Glomerular visceral epithelial cell (primary cell): ENCODE results near the gene DCTPP1.

ENCODE experiments used
- DNase-seq: peaks from one replicate; pipeline ENCODE4 v3.0.0-alpha.2; 2016; ENCODE audit errors: extremely low spot score

The DCTPP1 gene

DNA sequence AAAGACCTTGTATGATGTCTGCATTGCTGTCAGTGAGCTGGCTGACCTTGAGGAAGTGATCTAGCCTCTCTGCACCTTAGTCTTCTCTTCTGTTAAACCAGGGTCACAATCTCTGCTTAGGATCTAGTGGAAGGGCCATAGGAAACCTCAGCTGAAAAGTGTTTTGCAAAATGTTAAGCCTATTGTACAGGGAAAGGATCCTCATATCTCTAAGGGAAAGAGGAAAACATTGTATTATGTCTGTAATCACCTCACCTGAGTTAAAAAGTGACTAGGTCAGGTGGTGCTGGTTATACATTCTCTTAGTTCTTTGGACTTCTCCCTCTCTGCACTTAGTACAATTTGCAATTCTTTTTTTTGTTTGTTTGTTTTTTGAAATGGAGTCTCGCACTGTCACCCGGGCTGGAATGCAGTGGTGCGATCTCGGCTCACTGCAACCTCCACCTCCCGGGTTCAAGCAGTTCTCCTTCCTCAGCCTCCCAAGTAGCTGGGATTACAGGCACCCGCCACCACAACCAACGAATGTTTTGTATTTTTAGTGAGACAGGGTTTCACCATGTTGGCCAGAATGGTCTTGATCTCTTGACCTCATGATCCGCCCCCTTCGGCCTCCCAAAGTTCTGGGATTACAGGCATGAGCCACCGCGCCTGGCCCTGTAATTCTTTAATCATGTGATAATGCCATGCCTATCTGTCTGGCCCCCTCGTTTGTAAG is 17.8 kb upstream of the DCTPP1 start:
- DNase-seq: no peak

DNA sequence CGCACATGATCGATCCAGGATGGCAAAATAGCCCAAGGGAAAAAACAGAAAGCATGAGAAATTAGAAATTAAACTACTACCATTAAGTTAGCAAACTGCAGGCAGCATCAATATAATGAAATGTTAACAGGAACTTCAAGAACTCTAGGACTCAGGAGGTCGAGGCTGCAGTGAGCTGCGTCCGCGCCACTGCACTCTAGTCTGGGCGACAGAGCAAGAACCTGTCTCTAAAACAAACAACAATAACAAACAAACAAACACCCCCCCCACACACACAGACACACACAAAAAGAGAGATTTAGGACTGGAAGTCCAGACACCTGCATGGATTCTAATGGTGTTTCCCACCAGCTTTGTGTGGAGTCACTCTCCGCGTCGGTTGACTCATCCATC is 16.4 kb upstream of the DCTPP1 start:
- no peak for DNase-seq

DNA sequence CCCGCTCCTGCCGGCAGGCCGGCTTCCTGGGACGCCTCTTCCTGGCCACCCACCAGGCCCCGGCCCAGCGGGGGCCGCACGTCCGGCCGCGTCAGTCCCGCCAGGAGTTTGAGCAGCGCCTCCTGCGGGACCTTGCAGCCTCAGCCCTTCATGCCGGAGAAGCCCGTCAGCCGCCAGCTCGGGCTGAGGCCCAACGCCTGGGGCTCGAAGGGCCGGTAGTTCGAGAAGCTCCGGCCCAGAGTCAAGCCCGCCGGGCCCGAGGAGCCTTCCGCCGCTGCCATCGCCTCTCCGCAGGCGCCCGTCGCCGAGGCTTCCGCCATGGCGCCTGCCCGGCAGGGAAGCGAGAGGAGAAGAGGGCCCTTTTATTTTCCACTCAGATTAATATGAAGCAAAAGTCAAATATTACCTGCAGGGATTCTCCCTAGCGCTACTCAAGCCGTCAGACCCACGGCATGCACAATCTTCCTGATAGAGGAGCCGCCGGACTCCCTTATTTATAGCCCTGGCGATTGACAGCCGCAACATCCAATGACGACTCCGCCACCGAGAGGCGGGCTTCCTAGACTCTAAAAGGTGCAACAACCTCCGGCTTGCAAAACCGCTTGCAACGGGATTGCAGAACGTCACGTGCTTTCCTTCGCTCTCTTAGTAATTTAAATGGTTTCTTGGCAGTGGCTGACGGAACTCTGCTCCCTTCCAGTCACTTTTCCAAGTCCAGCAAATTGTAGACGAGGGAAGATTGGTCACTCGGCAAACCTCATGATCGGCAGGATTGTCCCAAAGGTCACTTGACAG is 15.8 kb upstream of the DCTPP1 start, which contains the start of gene SEPHS2:
Gene SEPHS2, minus strand, starts transcription at position 467 of the 795 bp plus-strand sequence. Its CDS starts 147 bp downstream, at position 320.
- DNase-seq: peak; percentile 96

DNA sequence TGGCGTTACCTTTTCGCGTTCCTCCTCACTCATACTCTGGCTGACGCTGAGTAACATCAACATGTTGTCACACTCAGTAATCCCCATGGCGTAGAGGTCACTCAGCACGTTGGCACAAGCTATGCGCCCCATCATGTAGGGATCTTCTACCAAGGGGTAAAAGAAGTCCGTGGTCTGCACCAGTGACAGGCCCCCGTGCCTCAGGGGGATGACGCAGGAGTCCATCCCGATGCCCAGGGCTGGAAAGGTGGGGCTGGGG is 15.2 kb upstream of the DCTPP1 start:
- no peak for DNase-seq

DNA sequence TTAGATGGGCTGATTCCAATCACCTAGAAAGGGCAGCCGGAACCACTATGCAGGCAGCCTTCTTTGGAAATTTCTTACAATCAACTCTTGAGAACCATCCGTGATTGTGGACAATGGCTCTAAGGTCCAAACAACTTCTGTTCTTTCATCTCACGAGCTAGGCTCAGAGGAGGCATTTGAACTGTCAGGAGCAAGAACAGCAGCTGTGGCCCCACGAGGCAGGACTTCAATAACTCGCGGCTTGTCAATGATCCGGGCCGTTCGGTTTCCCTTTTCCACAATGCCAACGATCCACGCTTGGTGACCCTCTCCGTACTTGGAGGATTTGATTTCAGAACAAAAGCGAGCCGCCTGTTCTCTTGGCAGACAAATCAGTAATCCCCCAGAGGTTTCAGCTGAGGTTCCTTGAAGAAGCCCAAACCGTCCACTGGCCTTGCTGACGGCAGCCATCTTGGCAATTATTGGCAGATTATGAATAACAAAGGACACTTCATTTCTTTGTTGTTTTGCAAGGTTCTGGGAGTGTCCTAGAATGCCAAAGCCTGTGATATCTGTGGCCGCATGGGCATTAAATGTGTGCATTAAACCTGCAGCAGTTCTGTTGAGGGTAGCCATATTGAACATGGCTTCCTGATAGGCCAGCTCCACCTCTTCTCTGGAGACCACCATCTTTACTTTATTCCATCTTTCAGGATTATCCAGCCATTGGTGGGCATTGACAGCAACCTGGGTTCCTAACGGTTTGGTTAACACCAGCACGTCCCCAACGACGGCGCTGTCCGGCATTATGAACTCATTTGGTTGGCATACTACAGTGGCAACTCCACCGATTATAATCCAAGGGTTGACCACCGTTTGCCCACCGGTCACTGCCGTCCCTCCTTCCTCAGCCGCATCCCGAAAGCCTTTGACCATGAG is 14.7 kb upstream of the DCTPP1 start:
- DNase-seq: no peak

DNA sequence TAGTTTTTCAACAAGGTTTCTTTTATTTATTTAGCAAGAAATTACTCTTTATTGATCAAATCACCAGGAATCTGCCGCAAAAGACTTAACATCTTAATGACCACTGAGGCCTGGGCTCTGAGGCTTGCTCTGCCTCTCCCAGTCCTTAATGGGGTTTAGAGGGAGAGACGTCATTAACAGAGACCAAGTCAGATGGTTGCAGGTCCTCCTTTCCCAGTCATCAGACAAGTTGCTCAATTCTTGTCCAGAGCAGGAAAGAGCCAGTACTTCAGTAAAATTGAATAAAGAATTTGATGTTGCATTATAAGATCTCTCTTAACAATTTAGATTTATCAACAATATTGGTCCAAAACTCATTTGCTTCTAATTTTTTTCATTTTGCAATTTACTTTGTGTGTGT is 13.8 kb upstream of the DCTPP1 start:
- DNase-seq: no peak

DNA sequence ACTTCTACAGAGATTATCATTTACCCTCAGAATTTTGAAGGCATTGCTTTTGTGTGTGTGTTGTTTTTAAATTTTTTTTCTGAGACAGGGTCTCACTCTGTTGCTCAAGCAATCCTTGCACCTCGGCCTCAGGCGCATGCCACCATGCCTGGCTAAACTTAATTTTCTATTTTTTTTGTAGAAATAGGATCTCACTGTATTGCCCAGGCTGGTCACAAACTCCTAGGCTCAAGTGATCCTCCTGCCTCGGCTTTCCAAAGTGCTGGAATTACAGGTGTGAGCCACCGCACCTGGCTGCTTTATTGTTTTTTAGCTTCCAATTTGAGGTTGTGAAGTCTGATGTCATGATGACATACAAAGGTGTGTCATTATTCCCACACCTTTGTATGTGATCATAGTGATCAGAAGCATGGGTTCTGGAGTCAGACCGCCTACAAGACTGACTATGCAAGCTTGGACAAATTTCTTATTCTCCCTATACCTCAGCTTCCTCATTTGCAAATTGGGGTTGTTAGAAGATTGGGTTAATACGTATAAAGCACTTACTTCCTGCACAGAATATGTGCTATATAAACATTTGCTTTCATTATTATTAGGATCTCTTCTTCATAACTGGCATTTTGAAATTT is 10.0 kb upstream of the DCTPP1 start:
- DNase-seq: no peak

DNA sequence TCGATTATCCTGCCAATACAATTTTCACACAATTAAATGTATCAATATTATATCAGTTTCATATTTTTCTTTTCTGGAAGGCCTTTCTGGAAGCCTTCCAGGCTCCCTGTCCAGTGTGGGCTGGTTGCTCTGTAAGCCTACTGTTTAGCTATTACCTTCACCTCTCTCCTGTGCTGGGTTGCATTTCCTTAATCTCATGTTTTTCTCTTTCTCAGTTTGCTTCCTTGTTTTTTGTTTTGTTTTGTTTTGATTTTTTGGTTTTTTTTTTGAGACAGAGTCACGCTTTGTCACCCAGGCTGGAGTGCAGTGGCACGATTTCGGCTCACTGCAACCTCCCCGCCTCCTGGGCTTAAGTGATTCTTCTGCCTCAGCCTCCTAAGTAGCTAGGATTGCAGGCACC is 9.0 kb upstream of the DCTPP1 start:
- no peak for DNase-seq

DNA sequence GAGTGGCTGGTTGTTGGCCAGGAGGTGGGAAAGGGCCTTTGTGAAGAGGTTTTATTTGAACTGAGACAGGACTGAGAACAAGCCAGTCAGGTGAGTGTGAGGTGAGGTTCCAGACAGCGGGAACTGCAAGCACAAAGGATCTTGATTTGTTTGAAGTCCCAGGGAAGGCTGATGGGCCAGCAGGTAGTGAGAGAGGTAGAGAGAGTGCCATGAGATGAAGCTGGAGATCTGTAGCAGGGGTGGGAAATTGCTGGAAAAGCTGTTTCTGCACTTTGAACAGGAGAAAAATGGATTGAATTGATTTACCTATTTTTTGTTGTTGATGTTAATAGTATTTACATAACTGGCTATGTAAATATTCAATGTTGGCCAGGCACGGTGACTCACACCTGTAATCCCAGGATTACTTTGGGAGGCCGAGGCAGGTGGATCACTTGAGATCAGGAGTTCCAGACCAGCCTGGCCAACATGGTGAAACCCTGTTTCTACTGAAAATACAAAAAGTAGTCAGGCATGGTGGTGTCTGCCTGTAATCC is 7.7 kb upstream of the DCTPP1 start:
- DNase-seq: no peak

DNA sequence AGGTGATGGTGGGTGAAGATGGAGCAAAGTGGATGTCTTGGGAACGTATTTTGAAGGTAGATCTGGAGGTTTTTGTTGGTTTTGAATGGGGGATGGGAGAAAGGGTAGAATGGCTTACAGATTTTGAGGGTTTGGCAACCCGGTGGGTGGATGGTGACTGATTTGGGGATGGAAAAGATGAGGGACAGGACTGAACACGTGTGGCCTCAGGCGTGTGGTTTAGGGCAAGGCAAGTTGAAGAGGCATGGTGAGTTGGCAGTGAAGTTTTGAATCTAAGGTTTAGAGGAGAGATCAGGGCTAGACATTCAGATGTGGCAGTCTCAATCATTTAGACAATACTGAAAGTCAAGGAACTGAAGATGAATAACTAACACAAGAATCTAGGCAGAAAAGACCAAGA is 5.0 kb upstream of the DCTPP1 start:
- no peak for DNase-seq

DNA sequence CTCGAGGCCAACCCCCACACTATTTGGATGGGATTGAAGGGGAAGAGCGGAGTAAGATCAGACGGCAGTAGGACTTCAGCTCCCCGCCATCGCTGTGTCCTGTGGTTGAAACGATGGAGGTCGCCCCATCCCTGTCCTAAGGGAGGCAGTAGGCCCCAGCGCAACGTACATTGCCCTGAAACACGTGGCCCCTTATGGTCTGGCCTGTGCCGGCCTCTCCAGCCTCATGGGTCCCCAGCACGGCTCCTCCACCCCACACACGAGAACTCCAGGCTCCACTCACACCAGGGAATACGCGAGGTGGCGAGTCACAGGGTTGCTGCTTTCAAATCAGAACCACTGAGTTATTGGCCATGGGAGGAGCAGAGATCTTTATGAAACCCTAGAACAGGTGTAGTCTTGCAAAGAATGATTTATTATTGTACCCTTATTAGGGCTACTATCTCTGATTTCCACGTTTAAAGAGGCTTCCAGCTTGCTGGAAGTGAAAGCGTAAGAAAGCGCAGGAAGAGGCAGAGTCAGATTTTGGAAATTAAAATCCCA is 669 bp upstream of the DCTPP1 start:
- no peak for DNase-seq

DNA sequence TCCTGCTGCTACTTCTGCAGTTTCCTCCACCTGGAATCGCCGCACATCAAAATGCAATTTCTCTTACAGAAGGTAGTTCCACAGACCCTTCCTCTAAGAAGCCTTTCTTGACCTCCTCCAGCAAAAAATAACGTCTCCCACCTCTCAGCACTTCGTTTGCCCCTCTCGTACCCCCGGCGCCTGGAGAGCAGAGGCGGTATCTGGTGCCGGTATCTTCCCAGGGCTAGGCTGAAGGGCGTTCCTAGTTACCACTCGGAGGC is 482 bp downstream of the DCTPP1 start:
- no peak for DNase-seq

DNA sequence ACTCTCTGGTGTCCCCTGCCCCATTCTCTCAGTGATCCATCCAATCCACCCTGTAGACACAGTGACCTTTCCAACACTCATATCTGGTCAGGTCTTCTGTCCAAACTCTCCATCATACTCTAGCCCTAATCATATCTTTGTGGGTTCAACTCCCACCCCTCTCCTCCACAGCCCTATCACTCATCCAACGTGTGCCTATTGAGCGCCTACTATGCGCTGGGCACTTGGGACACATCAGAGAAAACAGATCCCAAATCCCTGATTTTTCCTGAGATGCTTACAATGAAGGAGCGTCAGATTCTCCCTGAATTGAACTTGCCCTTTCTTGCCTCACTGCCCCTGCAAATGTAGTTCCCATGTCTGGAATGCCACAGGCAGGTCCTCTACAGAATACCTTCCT is 1.8 kb downstream of the DCTPP1 start:
- DNase-seq: no peak

DNA sequence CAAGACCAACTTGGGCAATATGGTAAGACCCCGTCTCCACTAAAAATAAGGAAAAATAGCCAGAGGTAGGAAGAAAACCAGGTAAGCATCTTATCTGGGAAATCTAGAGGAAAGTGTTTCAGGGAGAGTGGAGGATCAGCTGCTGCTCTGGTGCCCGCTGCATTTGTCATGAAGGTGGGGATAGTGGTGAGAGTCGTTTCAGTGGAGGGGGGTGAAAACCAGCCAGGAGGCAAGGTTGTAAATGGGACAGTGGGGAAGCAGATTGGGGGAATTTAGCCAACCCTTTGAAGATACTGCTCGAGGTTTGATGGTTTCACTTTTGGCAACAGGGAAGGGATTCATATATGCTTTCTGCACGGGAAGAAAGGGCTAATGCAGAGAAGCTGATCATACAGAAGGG is 8.8 kb downstream of the DCTPP1 start:
- DNase-seq: no peak

DNA sequence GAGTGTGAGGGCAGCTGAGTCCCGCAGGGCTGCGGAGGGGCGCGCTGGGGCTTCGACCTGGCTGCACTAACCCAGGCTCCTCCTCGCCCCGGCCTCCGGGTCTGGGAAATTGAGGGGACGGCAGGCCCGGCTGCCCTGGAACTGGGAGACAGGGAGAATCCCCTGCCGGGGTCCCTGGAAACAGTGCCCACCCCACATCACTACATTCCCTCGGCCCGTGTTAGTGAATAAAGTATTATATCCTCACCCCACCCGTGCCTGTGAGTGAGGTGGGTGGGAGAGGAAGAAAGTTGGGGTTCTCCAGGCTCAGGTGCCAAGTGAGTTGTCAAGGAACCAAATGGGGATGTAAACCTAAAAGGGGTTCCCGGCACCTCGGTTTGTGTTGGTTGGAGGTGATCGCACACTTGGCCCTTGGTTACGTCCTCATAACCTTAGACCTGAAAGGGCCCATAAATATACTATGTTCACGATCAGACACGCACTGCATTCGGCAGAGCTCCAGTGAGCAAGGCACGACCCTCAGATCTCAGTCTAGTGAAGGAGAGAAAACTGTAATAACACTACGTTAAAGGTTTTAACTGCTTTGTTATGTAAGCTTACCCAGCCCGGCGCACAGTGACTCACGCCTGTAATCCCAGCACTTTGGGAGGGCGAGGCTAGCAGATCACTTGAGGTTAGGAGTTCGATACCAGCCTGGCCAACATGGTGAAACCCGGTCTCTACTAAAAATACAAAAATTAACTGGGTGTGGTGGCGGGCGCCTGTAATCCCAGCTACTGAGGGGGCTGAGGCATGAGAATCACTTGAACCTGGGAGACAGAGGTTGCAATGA is 11.3 kb downstream of the DCTPP1 start:
- DNase-seq: no peak

DNA sequence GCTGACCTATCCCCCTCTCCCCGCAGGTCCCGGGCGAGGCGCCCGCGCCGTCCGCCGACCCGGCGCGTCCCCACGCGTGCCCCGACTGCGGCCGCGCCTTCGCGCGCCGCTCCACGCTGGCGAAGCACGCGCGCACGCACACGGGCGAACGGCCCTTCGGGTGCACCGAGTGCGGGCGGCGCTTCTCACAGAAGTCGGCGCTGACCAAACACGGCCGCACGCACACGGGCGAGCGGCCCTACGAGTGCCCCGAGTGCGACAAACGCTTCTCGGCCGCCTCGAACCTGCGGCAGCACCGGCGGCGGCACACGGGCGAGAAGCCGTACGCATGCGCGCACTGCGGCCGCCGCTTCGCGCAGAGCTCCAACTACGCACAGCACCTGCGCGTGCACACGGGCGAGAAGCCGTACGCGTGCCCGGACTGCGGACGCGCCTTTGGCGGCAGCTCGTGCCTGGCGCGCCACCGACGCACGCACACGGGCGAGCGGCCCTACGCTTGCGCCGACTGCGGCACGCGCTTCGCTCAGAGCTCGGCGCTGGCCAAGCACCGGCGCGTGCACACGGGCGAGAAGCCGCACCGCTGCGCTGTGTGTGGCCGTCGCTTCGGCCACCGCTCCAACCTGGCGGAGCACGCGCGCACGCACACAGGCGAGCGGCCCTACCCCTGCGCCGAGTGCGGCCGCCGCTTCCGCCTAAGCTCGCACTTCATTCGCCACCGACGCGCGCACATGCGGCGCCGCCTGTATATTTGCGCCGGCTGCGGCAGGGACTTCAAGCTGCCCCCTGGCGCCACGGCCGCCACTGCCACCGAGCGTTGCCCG is 12.1 kb downstream of the DCTPP1 start:
- no peak for DNase-seq

DNA sequence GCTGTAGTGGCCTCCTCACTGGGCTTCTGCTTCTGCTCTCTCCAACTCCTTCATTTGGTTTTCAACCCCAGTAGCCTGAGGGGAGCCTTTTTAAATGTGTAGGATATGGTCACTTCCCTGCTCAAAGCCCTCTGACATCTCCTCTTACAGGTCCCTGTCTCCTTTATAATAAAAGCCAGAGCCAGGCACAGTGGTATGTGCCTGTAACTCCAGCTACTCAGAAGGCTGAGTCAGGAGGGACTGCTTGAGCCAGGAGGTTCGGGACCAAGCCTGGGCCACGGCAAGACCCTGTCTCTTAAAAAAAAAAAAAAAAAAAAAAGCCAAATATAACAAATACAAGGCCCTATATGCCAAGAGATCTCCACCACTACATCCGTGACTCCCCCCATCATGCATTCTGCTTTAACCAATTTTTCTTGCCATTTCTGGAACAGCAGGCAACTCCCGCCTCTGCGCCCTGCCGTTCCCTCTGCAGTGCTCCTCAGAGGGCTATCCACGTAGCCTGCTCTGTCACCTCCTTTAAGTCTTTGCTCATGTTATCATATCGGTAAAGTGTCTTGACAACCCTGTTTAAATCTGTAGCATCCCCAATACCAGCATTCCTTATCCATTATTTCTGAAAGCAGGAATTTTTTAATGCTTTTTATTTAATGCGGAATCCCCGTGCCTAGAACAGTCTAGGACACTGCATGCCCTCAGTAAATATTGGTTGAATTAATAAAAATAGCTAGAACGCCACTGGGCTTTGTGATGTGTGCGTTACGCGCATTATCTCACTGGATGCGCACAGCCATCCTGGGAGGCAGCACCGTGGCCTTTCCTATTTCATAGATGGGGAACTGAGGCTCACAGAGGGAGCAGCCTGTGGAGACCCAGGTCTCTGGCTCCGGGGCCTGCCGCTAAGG is 13.0 kb downstream of the DCTPP1 start:
- DNase-seq: no peak

DNA sequence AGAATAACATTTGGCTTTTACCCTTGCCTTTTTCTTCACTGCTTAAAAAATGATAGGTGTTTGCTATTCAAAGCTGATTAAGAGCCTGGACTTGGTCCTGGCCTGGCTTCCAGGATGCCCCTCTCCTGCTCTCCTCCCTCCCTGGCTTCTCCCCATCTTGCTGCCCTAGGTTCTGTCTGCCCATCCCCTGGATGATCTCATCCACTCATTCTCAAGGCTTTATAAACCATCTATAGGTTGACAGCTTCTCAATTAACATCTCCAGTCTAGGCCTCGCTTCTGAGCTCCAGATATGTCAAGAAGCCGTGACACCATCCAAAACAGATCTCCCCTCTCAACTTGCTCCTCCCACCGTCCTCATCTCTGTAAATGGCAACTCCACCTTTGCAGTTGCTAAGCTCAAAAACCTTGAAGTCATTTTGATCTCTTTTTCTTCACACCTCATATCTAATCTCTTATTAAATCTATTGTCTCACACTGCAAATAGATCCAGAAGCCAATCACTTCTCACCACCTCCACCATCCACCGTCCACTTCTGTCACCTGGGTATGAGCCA is 13.7 kb downstream of the DCTPP1 start:
- no peak for DNase-seq

DNA sequence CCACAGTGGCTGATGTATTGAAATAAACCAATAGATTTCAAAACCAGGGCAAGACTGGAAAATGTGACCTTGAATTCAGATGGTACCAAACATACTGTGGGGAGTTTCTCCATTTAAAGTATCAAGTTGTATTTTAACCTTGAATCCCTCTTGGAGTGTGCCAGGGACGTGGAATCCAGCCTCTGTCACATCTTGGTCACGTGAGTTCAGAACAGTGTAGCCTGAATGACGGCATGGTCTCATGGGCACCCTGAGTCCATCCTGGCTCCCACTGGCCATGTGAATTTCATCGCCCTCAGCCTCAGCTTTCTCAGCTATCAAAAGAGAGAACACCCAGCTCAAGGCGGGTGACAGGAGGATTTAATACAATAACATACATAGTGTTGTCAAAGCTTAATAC is 15.7 kb downstream of the DCTPP1 start:
- DNase-seq: no peak
